T-helper 1 cell treated with Interleukin-12 subunit alpha and Interleukin-12 subunit beta and Interleukin-4 antibody, amounts not matched to agents 30 μg/mL and 1 μg/mL, for 36 hours (primary cell): Measurements from ENCODE around the gene NENF.

Experiments used
- H3K27ac Mint-ChIP-seq: one replicate; pipeline ENCODE4 v1.8.0; 2021; ENCODE audit warnings: mild to moderate bottlenecking, mixed read lengths
- H3K27me3 Mint-ChIP-seq: one replicate; pipeline ENCODE4 v1.8.0; 2021; ENCODE audit warnings: low read depth, mixed read lengths
- H3K36me3 Mint-ChIP-seq: one replicate; pipeline ENCODE4 v1.8.0; 2021; ENCODE audit warnings: low read depth, mixed read lengths
- H3K4me1 Mint-ChIP-seq: one replicate; pipeline ENCODE4 v1.8.0; 2021; ENCODE audit warnings: low read depth, mixed read lengths
- H3K4me3 Mint-ChIP-seq: one replicate; pipeline ENCODE4 v1.8.0; 2021; ENCODE audit warnings: mild to moderate bottlenecking, moderate library complexity, mixed read lengths
- H3K9me3 Mint-ChIP-seq: one replicate; pipeline ENCODE4 v1.8.0; 2021; ENCODE audit warnings: mixed read lengths

NENF gene

DNA sequence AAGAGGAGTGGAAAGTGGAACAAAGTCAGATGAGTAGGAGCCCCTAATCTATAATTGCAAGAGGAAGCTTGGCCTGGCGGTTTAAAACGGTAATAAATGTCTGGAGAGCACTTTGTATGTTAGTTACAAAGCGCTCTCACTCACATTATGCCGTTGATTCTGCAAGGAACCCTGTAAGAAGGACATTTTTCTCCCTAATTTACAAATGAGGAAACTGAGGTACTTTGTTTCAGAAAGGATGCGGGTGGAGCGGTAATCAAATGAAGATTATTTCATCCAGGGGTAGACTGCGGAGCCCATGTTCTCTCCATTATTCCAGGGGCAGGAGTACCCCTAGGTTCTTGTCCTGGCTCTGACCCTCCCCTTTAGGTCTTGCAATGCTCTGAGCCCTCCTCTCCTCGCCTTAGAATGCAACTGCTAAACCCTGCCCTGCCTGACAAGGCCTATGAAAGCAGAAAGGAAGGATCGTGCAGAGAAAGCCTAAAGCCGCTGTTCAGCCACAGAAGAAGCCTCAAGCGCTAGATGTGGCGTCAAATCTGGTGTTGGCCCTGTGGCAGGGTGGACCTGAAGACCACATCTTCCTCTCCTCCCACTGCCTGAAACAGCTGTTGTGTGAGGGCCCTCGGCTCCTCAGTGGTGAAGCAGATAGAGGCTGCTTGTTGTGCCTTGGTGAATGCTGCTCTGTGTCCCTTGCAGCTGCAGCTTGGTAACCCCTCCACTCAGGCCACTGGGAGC is 17.4 kb upstream of the NENF start:
- peak overlapping the region; percentile 99 for H3K4me3 Mint-ChIP-seq
- peaks cover 15% of the 10 kb centered on the region for H3K36me3 Mint-ChIP-seq
- peaks cover 22% of the 10 kb centered on the region for H3K4me1 Mint-ChIP-seq
- no peaks in the 10 kb centered on the region for H3K27me3 Mint-ChIP-seq
- H3K27ac Mint-ChIP-seq = peak overlapping the region; percentile 93
- H3K9me3 Mint-ChIP-seq = no peaks in the 10 kb centered on the region

DNA sequence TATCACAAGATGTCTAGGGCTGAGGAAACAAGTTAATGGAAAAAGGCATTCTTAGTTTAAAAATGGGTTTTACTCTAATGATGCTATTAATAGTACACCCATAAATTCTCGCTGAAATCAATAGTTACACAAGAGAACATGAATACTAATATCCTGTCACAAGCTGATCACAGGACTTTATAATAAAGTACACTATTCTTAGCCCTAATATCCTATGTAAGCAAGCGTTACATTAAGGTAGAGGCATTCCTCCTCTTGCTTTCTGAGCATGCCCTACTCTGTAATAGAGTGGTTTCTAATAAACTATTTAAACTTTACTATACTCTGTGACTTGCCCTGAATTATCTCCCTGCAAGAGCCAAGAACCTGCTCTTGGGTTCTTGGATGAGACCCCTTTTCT is 11.6 kb upstream of the NENF start:
- Mint-ChIP-seq H3K9me3 (no peaks in the 10 kb centered on the region), H3K27ac (no peak overlapping the region), H3K4me1 (no peaks in the 10 kb centered on the region), H3K36me3 (no peaks in the 10 kb centered on the region), H3K4me3 (no peak overlapping the region), H3K27me3 (peaks cover 16% of the 10 kb centered on the region)

- H3K4me1 Mint-ChIP-seq = no peaks in the 10 kb centered on the region
- peaks cover 21% of the 10 kb centered on the region for H3K27me3 Mint-ChIP-seq
- no peaks in the 10 kb centered on the region for H3K36me3 Mint-ChIP-seq
- no peak overlapping the region for H3K4me3 Mint-ChIP-seq
- H3K27ac Mint-ChIP-seq = no peak overlapping the region
- H3K9me3 Mint-ChIP-seq = no peaks in the 10 kb centered on the region
Observed at GRCh38 chr1:212423879-212424278, 8.8 kb upstream of the NENF start.

GRCh38 chr1:212428496-212428895 is 4.2 kb upstream of the NENF start:
- peaks cover 15% of the 10 kb centered on the region for H3K27me3 Mint-ChIP-seq
- H3K4me3 Mint-ChIP-seq = no peak overlapping the region
- no peaks in the 10 kb centered on the region for H3K9me3 Mint-ChIP-seq
- H3K36me3 Mint-ChIP-seq = no peaks in the 10 kb centered on the region
- H3K4me1 Mint-ChIP-seq = peaks cover 13% of the 10 kb centered on the region
- H3K27ac Mint-ChIP-seq = no peak overlapping the region

DNA sequence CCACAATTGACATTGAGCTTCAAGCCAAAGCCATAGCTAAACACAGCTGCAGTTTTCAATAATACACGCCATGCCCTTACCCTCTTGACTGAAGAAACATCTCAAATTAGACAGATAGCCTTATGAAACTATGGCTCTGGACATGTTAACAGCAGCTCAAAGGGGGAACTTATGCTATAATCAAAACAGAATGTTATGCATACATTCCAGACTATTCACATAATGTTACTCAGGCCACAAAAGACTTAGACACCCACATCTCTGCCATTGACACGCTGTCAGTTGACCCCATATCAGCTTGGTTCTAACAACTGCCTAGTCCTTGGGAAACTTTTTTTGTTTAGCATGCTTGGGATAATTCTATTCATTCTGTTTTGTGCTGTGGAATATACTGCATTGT is 2.3 kb upstream of the NENF start:
- Mint-ChIP-seq H3K36me3 (peaks cover 2% of the 10 kb centered on the region), H3K4me1 (peaks cover 20% of the 10 kb centered on the region), H3K27me3 (peaks cover 10% of the 10 kb centered on the region), H3K27ac (no peak overlapping the region), H3K9me3 (no peaks in the 10 kb centered on the region), H3K4me3 (no peak overlapping the region)

DNA sequence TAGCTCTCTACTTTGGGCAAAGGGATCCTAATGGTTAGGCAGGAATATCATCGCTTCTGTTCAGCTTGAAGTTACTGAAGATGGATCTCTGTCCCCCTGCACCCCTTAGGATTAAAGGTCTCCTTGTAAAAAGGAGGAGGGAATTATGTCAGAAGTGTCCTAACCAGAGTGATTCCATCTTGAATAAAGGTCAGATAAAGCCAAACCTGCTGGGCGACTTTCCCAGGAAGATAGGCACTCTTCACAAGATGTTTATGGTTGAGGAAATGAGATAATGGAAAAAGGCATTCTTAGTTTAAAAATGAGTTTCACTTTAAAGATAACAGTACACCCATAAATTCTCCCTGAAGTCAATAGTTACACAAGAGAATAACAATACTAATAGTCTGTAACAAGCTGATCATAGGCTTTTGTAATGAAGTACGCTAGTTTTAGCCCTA is 1.7 kb upstream of the NENF start:
- peaks cover 2% of the 10 kb centered on the region for H3K36me3 Mint-ChIP-seq
- no peaks in the 10 kb centered on the region for H3K9me3 Mint-ChIP-seq
- H3K27me3 Mint-ChIP-seq = peaks cover 10% of the 10 kb centered on the region
- no peak overlapping the region for H3K27ac Mint-ChIP-seq
- peaks cover 20% of the 10 kb centered on the region for H3K4me1 Mint-ChIP-seq
- no peak overlapping the region for H3K4me3 Mint-ChIP-seq

DNA sequence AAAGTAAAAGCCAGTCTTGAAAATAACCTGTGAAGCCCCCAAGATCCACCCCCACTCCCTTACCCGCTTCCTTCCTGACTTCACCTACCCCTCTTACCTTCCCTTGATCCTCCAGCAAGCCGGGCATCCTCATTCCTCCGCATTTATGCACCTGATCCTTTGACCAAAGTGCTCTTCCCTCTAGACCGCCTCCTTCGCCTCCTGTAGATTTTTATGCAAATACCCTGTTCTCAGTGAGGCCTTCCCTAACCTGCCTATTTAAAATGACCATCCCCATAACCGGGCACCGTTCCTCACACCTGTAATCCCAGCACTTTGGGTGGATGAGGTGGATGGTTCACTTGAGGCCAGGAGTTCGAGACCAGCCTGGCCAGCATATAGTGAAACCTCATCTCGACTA is 1.1 kb upstream of the NENF start:
- Mint-ChIP-seq H3K9me3 (no peaks in the 10 kb centered on the region), H3K4me3 (peak overlapping the region; percentile 56), H3K4me1 (peaks cover 20% of the 10 kb centered on the region), H3K27ac (no peak overlapping the region), H3K27me3 (peaks cover 10% of the 10 kb centered on the region), H3K36me3 (peaks cover 2% of the 10 kb centered on the region)

DNA sequence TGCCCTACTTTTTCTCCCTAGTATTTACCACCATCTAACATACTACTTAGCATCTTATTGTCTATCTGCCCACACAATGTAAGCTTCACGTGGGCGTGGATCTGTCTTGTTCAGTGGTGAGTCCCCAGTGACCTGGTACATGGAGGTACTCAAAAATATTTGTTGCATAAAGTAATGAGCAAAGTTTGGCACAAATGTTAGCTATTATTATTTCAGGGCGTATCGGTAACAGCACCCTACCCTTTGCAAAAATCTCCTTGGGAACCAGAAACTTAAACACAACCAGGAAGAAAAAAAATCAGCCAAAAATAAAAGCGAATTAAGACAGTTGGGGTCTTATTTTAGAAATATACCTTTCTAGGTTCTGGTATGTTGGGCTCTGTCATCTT is 454 bp upstream of the NENF start:
- peak overlapping the region; percentile 68 for H3K4me3 Mint-ChIP-seq

DNA sequence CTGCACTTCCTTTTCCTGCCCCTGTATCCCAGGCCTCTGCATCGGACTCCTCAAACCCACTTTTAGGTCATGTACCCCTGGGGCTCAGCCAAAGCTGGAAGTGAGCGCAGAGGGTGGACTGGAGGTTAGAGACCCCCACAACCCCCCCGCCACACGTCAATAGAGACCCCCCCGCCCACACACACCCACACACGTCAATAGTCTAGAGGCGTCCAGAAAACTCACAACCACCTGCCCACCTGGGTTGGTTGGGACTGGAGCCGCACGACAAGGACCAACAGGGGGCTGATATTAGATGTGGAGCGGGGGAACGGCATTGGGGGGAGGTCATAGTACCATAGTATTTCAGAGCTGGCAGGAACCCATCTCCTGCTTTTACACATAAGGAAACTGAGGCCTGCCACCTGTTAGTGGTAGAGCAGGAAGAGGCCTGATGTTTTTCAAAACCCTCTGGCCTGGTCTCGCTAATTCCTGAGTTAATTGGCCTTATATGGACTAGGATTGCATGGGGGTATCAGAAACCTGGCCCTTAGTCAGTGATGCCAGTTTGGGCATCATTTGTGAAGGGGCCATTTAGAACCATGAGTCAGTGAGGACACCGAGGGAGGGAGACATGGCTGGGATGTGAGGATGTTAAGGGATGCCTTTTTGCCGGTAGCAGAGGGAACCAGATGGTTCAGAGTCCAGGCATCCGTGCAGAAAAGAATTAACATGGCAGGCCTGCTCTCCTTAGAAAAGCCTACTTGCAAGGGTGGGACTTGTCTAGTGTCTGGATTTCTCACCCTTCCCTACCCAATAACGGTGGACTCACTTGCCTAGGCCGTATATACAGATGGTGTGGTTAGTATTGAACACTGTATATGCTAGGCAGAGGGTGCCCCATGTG is 1.1 kb downstream of the NENF start:
- H3K4me3 Mint-ChIP-seq = peak overlapping the region; percentile 65
- peaks cover 26% of the 10 kb centered on the region for H3K4me1 Mint-ChIP-seq
- peaks cover 5% of the 10 kb centered on the region for H3K27me3 Mint-ChIP-seq
- no peak overlapping the region for H3K27ac Mint-ChIP-seq
- no peaks in the 10 kb centered on the region for H3K9me3 Mint-ChIP-seq
- H3K36me3 Mint-ChIP-seq = peaks cover 2% of the 10 kb centered on the region

More for the DNA sequence above, 454 bp upstream of the NENF start:
- Mint-ChIP-seq H3K4me1 (peaks cover 21% of the 10 kb centered on the region), H3K27me3 (peaks cover 10% of the 10 kb centered on the region), H3K27ac (no peak overlapping the region), H3K36me3 (peaks cover 2% of the 10 kb centered on the region), H3K9me3 (no peaks in the 10 kb centered on the region)

- Mint-ChIP-seq H3K9me3 (no peaks in the 10 kb centered on the region), H3K4me1 (peaks cover 26% of the 10 kb centered on the region), H3K27me3 (no peaks in the 10 kb centered on the region), H3K27ac (no peak overlapping the region), H3K4me3 (no peak overlapping the region), H3K36me3 (peaks cover 2% of the 10 kb centered on the region)
Observed at GRCh38 chr1:212434992-212435391, 2.3 kb downstream of the NENF start.

DNA sequence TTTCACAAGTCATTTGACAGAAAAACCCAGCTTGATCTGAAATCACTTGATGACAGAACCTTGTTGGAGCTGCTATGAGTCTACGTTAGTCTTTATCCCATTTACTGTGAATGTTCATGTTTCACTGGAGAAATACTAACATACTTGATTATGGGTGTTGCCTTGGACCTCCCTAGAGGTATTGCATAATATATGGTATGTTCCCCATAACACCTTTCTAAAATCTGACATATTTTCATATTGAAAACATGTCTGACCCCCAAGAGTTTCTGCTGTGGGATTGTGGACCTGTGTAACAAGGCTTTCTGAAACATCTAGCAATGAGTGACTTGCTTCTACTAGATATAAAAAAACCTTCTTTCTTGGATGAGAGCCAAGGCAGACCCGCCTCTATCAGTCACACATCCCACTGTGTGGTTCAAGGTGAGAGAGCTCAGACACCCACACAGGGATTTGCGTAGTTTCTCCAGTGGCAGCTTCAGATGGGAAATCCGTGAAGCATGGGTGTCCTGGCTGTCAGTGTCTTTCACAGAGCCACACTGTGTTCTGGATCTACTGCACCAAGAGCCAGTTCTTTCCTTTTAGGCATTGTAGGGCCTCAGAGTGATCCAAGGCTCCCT is 4.6 kb downstream of the NENF start:
- no peak overlapping the region for H3K27ac Mint-ChIP-seq
- H3K4me1 Mint-ChIP-seq = peaks cover 16% of the 10 kb centered on the region
- peaks cover 2% of the 10 kb centered on the region for H3K36me3 Mint-ChIP-seq
- no peak overlapping the region for H3K4me3 Mint-ChIP-seq
- no peaks in the 10 kb centered on the region for H3K9me3 Mint-ChIP-seq
- no peaks in the 10 kb centered on the region for H3K27me3 Mint-ChIP-seq

DNA sequence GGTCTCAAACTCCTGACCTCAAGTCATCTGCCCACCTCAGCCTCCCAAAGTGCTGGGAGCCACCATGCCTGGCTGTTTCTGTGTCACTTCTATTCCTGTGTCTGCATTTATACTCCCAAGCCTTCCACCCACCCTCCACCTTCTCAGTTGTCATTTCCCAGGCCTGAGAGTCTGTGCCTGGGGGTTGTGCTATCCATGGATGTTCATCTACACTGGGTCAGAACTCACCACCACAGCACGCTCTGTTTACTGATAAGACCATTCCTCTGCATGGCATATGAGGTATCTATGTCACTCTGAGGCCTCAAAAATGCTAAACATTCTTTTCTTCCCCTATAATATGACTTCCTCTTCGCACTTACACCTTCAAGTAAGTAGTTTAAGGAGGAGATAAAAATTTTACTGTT is 6.1 kb downstream of the NENF start:
- Mint-ChIP-seq H3K9me3 (no peaks in the 10 kb centered on the region), H3K36me3 (peaks cover 2% of the 10 kb centered on the region), H3K27ac (no peak overlapping the region)

DNA sequence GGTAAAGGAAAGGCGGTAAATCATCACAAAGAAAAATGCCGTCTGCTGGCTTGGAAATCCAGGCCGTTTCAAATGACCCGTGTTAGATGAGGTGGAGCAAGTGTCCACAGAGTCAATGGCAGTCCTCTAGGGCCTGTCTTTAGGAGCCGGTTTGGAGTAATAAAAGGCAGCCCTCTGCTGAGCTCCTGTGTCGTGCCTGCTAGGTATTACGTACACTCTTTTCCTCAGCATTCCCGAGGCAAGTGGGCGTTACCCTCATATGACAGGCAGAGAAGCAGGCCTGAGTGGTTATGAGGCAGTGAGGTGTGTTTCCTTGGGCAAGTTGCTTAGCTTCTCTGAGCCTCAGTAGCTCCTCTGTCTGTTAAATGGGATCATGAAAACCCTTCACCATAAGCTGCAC is 7.7 kb downstream of the NENF start:
- H3K4me1 Mint-ChIP-seq = peaks cover 7% of the 10 kb centered on the region
- no peaks in the 10 kb centered on the region for H3K9me3 Mint-ChIP-seq
- no peak overlapping the region for H3K4me3 Mint-ChIP-seq
- H3K36me3 Mint-ChIP-seq = peaks cover 2% of the 10 kb centered on the region
- H3K27ac Mint-ChIP-seq = no peak overlapping the region
- H3K27me3 Mint-ChIP-seq = no peaks in the 10 kb centered on the region

More for the DNA sequence above, 6.1 kb downstream of the NENF start:
- Mint-ChIP-seq H3K27me3 (no peaks in the 10 kb centered on the region), H3K4me3 (no peak overlapping the region), H3K4me1 (peaks cover 12% of the 10 kb centered on the region)

DNA sequence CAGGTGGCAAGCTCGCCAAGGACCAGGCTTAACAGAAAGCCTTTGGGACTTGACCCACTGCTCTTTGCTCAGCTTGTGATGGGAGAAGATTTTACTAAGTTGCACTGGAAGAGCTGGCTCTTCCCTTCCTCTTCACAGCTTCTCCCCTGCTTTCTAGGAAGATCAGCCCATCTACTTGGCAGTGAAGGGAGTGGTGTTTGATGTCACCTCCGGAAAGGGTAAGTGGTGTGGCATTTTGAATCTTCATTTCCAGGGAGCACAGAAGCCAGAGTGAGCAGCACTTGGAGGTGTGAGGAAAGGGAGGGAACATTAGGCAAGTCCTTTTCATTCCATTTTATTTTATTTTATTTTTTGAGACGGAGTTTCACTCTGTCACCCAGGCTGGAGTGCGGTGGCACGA is 9.7 kb downstream of the NENF start:
- Mint-ChIP-seq H3K9me3 (no peaks in the 10 kb centered on the region), H3K4me1 (peaks cover 5% of the 10 kb centered on the region), H3K27ac (no peak overlapping the region)

More for the DNA sequence above, 9.7 kb downstream of the NENF start:
- peaks cover 2% of the 10 kb centered on the region for H3K36me3 Mint-ChIP-seq
- no peak overlapping the region for H3K4me3 Mint-ChIP-seq
- no peaks in the 10 kb centered on the region for H3K27me3 Mint-ChIP-seq
